Breast epithelium (tissue), 4 donors: Measurements from ENCODE around the gene IFIT3. TPM values are rescaled to one million over a fixed set of nuclear protein-coding genes. Genes with fewer than 3 reads are reported as not detected.

Source experiments
- DNase-seq, 2 donors: peaks; one replicate each; pipeline ENCODE4 v3.0.0-alpha.2; 2019; ENCODE audit warnings: low spot score in 2 of 2
- H3K27ac ChIP-seq, 2 donors: fragments of 200-600 bp; sonication (generic) in 1 of 2; one replicate each; pipeline ENCODE4 v1.5.1; 2016 to 2019; ENCODE audit warnings: mild to moderate bottlenecking in 1 of 2
- H3K27me3 ChIP-seq, 2 donors: fragments of 200-600 bp; sonication (generic) in 1 of 2; one replicate each; pipeline versions ENCODE4 v1.5.1 to v1.6.0; 2017 to 2019; ENCODE audit warnings: control low read depth in 1 of 2, mild to moderate bottlenecking in 1 of 2
- H3K36me3 ChIP-seq: fragments of 200-600 bp; one replicate; pipeline ENCODE4 v1.5.1; 2019
- H3K4me1 ChIP-seq, 2 donors: fragments of 200-600 bp; sonication (generic); one replicate each; pipeline ENCODE4 v1.5.1; 2016 to 2019; ENCODE audit warnings: control low read depth in 1 of 2
- H3K4me3 ChIP-seq, 3 donors: fragments of 200-600 bp; sonication (generic); 1 replicate in 2 of 3; 2 replicates in 1 of 3; pipeline ENCODE4 v1.5.1; 2016 to 2019; ENCODE audit warnings: mild to moderate bottlenecking in 3 of 3, moderate library complexity in 2 of 3
- H3K9me3 ChIP-seq, 2 donors: fragments of 200-600 bp; sonication (generic) in 1 of 2; one replicate each; pipeline ENCODE4 v1.5.1; 2016 to 2019; ENCODE audit warnings: control low read depth in 1 of 2
- POLR2A ChIP-seq: fragments of 450-650 bp; IDR thresholded peaks from one replicate; pipeline ENCODE4 v1.6.1; 2016; ENCODE audit warnings: antibody characterized with exemption, mild to moderate bottlenecking, moderate library complexity
- POLR2AphosphoS5 ChIP-seq, 3 donors: sonication (generic); formaldehyde crosslinking; IDR thresholded peaks; one replicate each; pipeline ENCODE4 v1.6.1; 2017; ENCODE audit warnings: antibody characterized with exemption in 3 of 3
- intact Hi-C: fragments of 100-400 bp; cut with DNase I; formaldehyde crosslinking; loops from one replicate; pipeline ENCODE4 v1.15.1; 2023; ENCODE audit warnings: low total_unique reads
- total RNA-seq, 3 donors: library from RNA; depleted of rRNA; stranded (reverse); fragments of >200 nt; gene quantifications; one replicate each; pipeline ENCODE4 v1.1.0, GENCODE V29; 2016
- TF ChIP-seq, protein P1 (sequence below), 3 donors: fragments of 450-650 bp; IDR thresholded peaks; one replicate each; pipeline ENCODE4 v1.5.1; 2016 to 2017; ENCODE audit warnings: antibody characterized with exemption in 3 of 3, mild to moderate bottlenecking in 3 of 3, moderate library complexity in 3 of 3

Gene IFIT3
- total RNA-seq, 3 donors from 2014 or later, result 8.2 to 10.4 (median 9.5) TPM

DNA sequence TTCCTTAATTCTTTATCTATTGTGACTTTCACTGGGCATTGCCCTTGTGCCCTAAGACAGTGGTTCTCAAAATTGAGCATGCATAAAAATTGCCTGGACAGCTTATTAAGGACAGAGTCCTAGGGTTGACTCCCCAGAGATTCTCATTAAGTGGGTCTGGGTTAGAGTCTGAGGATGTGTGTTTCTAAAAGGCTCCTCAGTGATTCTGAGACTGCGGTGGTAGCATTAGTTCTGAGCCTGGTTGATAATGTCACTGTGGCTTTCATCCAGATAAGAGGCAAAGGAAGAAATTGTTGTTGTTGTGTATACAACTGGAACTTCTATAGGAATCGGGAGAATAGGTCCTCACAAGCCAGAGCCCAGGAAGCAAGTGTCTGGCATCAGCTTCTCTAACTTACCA lies 24.6 kb upstream of the IFIT3 start:
- TF ChIP-seq, protein P1, sequence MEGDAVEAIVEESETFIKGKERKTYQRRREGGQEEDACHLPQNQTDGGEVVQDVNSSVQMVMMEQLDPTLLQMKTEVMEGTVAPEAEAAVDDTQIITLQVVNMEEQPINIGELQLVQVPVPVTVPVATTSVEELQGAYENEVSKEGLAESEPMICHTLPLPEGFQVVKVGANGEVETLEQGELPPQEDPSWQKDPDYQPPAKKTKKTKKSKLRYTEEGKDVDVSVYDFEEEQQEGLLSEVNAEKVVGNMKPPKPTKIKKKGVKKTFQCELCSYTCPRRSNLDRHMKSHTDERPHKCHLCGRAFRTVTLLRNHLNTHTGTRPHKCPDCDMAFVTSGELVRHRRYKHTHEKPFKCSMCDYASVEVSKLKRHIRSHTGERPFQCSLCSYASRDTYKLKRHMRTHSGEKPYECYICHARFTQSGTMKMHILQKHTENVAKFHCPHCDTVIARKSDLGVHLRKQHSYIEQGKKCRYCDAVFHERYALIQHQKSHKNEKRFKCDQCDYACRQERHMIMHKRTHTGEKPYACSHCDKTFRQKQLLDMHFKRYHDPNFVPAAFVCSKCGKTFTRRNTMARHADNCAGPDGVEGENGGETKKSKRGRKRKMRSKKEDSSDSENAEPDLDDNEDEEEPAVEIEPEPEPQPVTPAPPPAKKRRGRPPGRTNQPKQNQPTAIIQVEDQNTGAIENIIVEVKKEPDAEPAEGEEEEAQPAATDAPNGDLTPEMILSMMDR (IDR thresholded peaks at IDR 0.05), result no peak
- no peak for TF ChIP-seq POLR2A
- TF ChIP-seq POLR2AphosphoS5 (IDR thresholded peaks at IDR 0.05), result no peak
- no peaks in the 10 kb centered on the region for H3K36me3 ChIP-seq
- DNase-seq, result no peak
- peak overlapping the region in 2 of 3 donors; percentile 35 to 52 for H3K4me3 ChIP-seq
- H3K27ac ChIP-seq, result peak overlapping the region; percentile 36 to 88
- no peaks in the 10 kb centered on the region for H3K9me3 ChIP-seq
- no peaks in the 10 kb centered on the region for H3K27me3 ChIP-seq
- H3K4me1 ChIP-seq, result no peaks in the 10 kb centered on the region
- intact Hi-C loops, result loop anchor here (5.0 kb wide), 1 partner anchor 471 kb away; no protein-coding TSS in a partner anchor

DNA sequence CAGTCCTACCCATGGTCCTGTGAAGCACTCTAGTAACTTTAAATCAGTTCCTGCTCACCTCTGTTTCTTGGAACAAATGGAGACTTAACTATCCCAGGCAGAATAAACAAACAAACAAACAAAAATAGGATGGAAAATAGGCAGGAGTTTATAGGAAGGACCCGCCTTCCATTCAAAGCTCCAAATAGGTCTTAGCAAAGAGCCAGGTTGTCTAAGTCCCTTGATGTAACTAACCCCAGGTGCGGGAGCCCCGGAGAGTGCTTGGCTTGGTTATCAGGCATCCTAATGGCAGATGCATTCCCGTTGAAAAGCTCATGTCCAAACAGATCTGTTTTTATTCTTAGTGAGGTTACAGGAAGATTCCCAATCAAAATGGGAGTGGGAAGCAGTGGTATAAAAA lies 23.8 kb upstream of the IFIT3 start:
- H3K27me3 ChIP-seq, result no peaks in the 10 kb centered on the region
- H3K4me1 ChIP-seq, result no peaks in the 10 kb centered on the region
- no peak overlapping the region for H3K27ac ChIP-seq
- no peak for DNase-seq
- TF ChIP-seq, protein P1 (IDR thresholded peaks at IDR 0.05), result no peak
- no peak for TF ChIP-seq POLR2AphosphoS5 (IDR thresholded peaks at IDR 0.05)
- no peak for TF ChIP-seq POLR2A
- intact Hi-C loops, result loop anchor here (5.0 kb wide), 1 partner anchor 472 kb away; no protein-coding TSS in a partner anchor
- H3K9me3 ChIP-seq, result no peaks in the 10 kb centered on the region
- H3K4me3 ChIP-seq, result peak overlapping the region in 1 of 3 donors; percentile 0
- no peaks in the 10 kb centered on the region for H3K36me3 ChIP-seq

- H3K27me3 ChIP-seq, result no peaks in the 10 kb centered on the region
- no peaks in the 10 kb centered on the region for H3K4me1 ChIP-seq
- no peak overlapping the region for H3K4me3 ChIP-seq
- no peak overlapping the region for H3K27ac ChIP-seq
- TF ChIP-seq, protein P1 (IDR thresholded peaks at IDR 0.05), result no peak
- TF ChIP-seq POLR2A (no peak), POLR2AphosphoS5 (IDR thresholded peaks at IDR 0.05) (no peak)
- no peaks in the 10 kb centered on the region for H3K36me3 ChIP-seq
- intact Hi-C loops, result loop anchor here (5.0 kb wide), 1 partner anchor 472 kb away; no protein-coding TSS in a partner anchor
- no peak for DNase-seq
- no peaks in the 10 kb centered on the region for H3K9me3 ChIP-seq
These were observed 23.4 kb upstream of the IFIT3 start for GRCh38 chr10:89304446-89304845.

DNA sequence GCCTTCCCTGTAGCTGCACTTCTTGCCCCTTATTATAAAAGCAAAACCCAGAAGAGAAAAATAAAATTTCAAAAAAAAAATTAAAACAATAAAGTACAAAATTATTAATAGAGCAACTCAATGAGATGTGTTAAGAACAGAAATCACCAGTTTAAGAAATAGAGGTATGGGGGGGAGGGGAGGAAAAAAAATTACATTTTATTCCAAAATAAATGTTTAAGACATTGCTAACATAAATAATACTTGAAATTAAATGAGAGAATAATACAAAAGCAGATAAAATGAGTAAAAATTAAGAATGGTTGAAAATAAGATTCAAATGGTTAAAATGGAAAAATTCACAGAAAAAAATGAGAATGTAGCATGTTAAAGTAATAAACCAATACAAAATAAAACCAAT lies 22.9 kb upstream of the IFIT3 start:
- Histone ChIP-seq H3K27ac (no peak overlapping the region), H3K27me3 (no peaks in the 10 kb centered on the region), H3K4me1 (no peaks in the 10 kb centered on the region), H3K4me3 (no peak overlapping the region), H3K36me3 (no peaks in the 10 kb centered on the region), H3K9me3 (no peaks in the 10 kb centered on the region)
- no peak for TF ChIP-seq POLR2AphosphoS5 (IDR thresholded peaks at IDR 0.05)
- DNase-seq, result no peak
- intact Hi-C loops, result loop anchor here (5.0 kb wide), 1 partner anchor 473 kb away; no protein-coding TSS in a partner anchor

DNA sequence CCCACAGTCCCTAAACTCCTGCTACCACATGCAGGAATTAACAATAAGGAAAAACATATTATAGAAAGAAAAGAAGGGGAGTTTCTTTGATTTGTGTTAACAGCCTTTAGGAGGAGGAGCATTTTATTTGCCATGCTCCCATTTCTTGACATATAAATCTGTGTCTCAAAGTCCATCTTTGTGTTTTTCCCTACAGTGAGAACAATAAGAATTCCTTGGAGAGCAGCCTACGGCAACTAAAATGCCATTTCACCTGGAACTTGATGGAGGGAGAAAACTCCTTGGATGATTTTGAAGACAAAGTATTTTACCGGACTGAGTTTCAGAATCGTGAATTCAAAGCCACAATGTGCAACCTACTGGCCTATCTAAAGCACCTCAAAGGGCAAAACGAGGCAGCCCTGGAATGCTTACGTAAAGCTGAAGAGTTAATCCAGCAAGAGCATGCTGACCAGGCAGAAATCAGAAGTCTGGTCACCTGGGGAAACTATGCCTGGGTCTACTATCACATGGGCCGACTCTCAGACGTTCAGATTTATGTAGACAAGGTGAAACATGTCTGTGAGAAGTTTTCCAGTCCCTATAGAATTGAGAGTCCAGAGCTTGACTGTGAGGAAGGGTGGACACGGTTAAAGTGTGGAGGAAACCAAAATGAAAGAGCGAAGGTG lies 21.9 kb upstream of the IFIT3 start:
- Histone ChIP-seq H3K4me3 (no peak overlapping the region), H3K36me3 (no peaks in the 10 kb centered on the region), H3K4me1 (no peaks in the 10 kb centered on the region), H3K27ac (no peak overlapping the region), H3K9me3 (no peaks in the 10 kb centered on the region), H3K27me3 (no peaks in the 10 kb centered on the region)
- DNase-seq, result no peak
- intact Hi-C loops, result no loop called here
- TF ChIP-seq, protein P1 (IDR thresholded peaks at IDR 0.05), result no peak
- TF ChIP-seq POLR2AphosphoS5 (IDR thresholded peaks at IDR 0.05), result no peak
- TF ChIP-seq POLR2A, result no peak
